Sigmoid colon (tissue), 7 donors: ENCODE results near the gene NCKAP5. TPM values are rescaled to one million over a fixed set of nuclear protein-coding genes. Genes with fewer than 3 reads are reported as not detected.

Experiments used
- DNase-seq: peaks from one replicate; pipeline ENCODE4 v3.0.0-alpha.2; 2019
- H3K27ac ChIP-seq, 4 donors: fragments of 200-600 bp; sonication (generic); one replicate each; pipeline ENCODE4 v1.5.1; 2016 to 2019; ENCODE audit warnings: mild to moderate bottlenecking in 1 of 4
- H3K27me3 ChIP-seq, 3 donors: fragments of 200-600 bp; sonication (generic); one replicate each; pipeline ENCODE4 v1.5.1; 2019; ENCODE audit warnings: mild to moderate bottlenecking in 1 of 3
- H3K36me3 ChIP-seq, 4 donors: fragments of 200-600 bp; sonication (generic); one replicate each; pipeline ENCODE4 v1.5.1; 2016 to 2019
- H3K4me1 ChIP-seq, 4 donors: fragments of 200-600 bp; sonication (generic); one replicate each; pipeline ENCODE4 v1.5.1; 2017 to 2019
- H3K4me3 ChIP-seq, 4 donors: fragments of 200-600 bp; sonication (generic); one replicate each; pipeline ENCODE4 v1.5.1; 2017 to 2019; ENCODE audit warnings: mild to moderate bottlenecking in 2 of 4, moderate library complexity in 1 of 4
- H3K9me3 ChIP-seq, 4 donors: fragments of 200-600 bp in 3 of 4; sonication (generic) in 3 of 4; one replicate each; pipeline versions ENCODE4 v1.5.1 to v1.6.1; 2013 to 2019
- EP300 ChIP-seq, 4 donors: sonication (generic); formaldehyde crosslinking; IDR thresholded peaks; one replicate each; pipeline ENCODE4 v1.6.1; 2017; ENCODE audit warnings: antibody characterized with exemption in 4 of 4
- POLR2A ChIP-seq, 2 donors: fragments of 450-650 bp; IDR thresholded peaks; one replicate each; pipeline ENCODE4 v1.6.1; 2016; ENCODE audit warnings: antibody characterized with exemption in 2 of 2, mild to moderate bottlenecking in 2 of 2, moderate library complexity in 2 of 2
- POLR2AphosphoS5 ChIP-seq, 4 donors: sonication (generic); formaldehyde crosslinking; IDR thresholded peaks; one replicate each; pipeline ENCODE4 v1.6.1; 2017; ENCODE audit warnings: antibody characterized with exemption in 4 of 4
- WGBS, 2 donors: extraction: QIAGEN DNeasy Blood & Tissue Kit; methylation state at CpG; one replicate each; pipeline ENCODE4 v1.1.7; 2013; 5-methylcytosine and 5-hydroxymethylcytosine counted together
- intact Hi-C: fragments of 100-400 bp; cut with DNase I; formaldehyde crosslinking; loops from one replicate; pipeline ENCODE4 v1.15.1; 2023
- polyA plus RNA-seq, 3 donors: library from polyadenylated mRNA; stranded (reverse); fragments of 200-250 nt; gene quantifications; one replicate each; pipeline ENCODE4 v1.2.3, GENCODE V29; 2013
- total RNA-seq, 4 donors: library from RNA; depleted of rRNA; stranded (reverse); fragments of >200 nt; gene quantifications; one replicate each; pipeline ENCODE4 v1.1.0, GENCODE V29; 2016
- TF ChIP-seq, protein P1 (sequence below), 4 experiments: fragments of 450-650 bp in 3 of 4; fragments of 200-600 bp in 1 of 4; IDR thresholded peaks; one replicate each; pipeline ENCODE4 v1.5.1; 2016 to 2019; ENCODE audit warnings: antibody characterized with exemption in 4 of 4, mild to moderate bottlenecking in 3 of 4, moderate library complexity in 2 of 4
- donor health status: healthy with polysubstance abuse.
- donor health status: Bipolar disorder and iron deficiency.
- donor health status: healthy.

Gene NCKAP5
- total and polyA plus RNA-seq, 7 donors, result under 0.01 to 3.7 (median 0.60) TPM

DNA sequence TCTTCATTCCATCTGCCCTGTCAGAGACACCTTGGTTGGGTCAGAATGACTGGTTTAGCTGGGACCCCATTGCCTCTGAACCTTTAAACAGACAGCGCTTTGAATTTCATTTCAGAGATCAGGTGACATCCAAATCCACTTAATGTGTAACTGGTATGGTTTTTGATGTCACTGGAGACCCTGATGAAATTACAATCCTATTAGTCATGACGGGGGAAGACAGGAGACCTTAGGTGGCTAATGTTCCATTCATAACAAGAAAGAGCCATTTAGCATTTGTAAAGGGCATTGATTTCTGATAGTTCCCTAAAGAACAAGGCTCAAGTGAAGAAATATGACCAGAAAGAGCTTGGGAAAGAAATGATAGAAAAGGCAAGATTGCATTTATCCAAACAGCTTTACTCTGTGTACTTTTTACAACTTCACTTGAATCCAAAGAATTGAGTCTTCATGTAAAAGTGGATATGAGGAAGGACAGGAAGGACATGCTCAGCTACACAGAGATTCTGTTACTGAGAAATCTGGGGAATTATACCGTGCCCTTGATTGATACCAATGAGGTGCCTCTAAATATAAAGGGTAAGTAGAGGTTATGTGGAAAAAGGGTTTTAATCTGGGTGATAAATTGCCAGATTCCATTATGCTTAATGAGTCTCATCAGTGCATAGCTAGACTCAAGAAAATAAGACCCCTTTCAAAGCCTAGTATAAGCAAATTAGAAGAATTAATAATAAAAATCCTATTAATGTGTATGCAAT is 198.2 kb downstream of the NCKAP5 start:
- Histone ChIP-seq H3K4me1 (no peaks in the 10 kb centered on the region), H3K36me3 (no peaks in the 10 kb centered on the region), H3K27me3 (no peaks in the 10 kb centered on the region), H3K9me3 (no peaks in the 10 kb centered on the region), H3K27ac (no peak overlapping the region), H3K4me3 (no peak overlapping the region)
- DNase-seq, result no peak
- 89 to 90% methylated on average over 3 of the region's 3 CpGs for WGBS, 2 donors
- intact Hi-C loops, result no loop called here
- TF ChIP-seq POLR2AphosphoS5 (IDR thresholded peaks at IDR 0.05) (no peak), EP300 (IDR thresholded peaks at IDR 0.05) (no peak), POLR2A (IDR thresholded peaks at IDR 0.05) (no peak)
- TF ChIP-seq, protein P1, sequence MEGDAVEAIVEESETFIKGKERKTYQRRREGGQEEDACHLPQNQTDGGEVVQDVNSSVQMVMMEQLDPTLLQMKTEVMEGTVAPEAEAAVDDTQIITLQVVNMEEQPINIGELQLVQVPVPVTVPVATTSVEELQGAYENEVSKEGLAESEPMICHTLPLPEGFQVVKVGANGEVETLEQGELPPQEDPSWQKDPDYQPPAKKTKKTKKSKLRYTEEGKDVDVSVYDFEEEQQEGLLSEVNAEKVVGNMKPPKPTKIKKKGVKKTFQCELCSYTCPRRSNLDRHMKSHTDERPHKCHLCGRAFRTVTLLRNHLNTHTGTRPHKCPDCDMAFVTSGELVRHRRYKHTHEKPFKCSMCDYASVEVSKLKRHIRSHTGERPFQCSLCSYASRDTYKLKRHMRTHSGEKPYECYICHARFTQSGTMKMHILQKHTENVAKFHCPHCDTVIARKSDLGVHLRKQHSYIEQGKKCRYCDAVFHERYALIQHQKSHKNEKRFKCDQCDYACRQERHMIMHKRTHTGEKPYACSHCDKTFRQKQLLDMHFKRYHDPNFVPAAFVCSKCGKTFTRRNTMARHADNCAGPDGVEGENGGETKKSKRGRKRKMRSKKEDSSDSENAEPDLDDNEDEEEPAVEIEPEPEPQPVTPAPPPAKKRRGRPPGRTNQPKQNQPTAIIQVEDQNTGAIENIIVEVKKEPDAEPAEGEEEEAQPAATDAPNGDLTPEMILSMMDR (IDR thresholded peaks at IDR 0.05), result no peak

DNA sequence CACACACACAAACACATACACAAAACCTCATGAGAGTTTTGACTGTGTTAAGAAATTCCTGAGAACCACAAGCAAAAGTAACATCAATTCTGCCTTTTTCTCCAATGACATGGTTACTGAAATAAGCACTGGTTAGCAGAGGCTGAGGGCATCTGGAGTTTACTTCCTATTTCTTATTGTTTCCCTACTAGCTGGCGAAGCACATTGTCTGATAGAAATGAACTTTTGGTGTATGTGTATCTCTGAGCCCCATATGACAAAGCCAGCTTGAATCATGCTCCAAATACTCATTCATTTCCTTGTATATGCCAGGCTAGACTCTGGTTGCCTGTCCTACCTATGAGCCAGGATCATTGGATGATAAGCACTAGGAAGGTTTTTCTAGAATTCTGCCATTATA is 203.1 kb downstream of the NCKAP5 start:
- intact Hi-C loops, result no loop called here
- TF ChIP-seq, protein P1 (IDR thresholded peaks at IDR 0.05), result no peak
- TF ChIP-seq POLR2AphosphoS5 (IDR thresholded peaks at IDR 0.05) (no peak), POLR2A (IDR thresholded peaks at IDR 0.05) (no peak), EP300 (IDR thresholded peaks at IDR 0.05) (no peak)
- Histone ChIP-seq H3K4me1 (no peaks in the 10 kb centered on the region), H3K9me3 (no peaks in the 10 kb centered on the region), H3K4me3 (no peak overlapping the region), H3K27me3 (no peaks in the 10 kb centered on the region), H3K27ac (no peak overlapping the region), H3K36me3 (no peaks in the 10 kb centered on the region)
- WGBS, 2 donors, result 49 to 90% methylated on average over 1 of the region's 1 CpG
- no peak for DNase-seq

DNA sequence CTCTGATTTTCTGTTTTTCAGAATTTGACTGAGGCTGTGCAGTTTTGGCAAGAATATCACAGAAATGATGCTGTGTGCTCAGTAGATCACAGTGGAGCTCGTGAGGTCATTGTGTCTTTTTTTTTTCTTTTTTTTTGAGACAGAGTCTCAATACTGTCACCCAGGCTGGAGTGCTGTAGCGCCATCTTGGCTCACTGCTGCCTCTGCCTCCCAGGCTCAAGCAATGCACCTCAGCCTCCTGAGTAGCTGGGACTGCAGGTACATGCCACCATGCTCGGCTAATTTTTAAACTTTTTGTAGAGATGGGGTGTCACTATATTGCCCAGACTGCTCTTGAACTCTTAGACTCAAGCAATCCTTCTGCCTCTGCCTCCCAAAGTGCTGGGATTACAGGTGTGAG is 203.6 kb downstream of the NCKAP5 start:
- intact Hi-C loops, result no loop called here
- no peak overlapping the region for H3K27ac ChIP-seq
- H3K27me3 ChIP-seq, result no peaks in the 10 kb centered on the region
- H3K9me3 ChIP-seq, result no peaks in the 10 kb centered on the region
- TF ChIP-seq POLR2AphosphoS5 (IDR thresholded peaks at IDR 0.05), result no peak
- TF ChIP-seq, protein P1 (IDR thresholded peaks at IDR 0.05), result no peak
- TF ChIP-seq POLR2A (IDR thresholded peaks at IDR 0.05), result no peak
- no peak for TF ChIP-seq EP300 (IDR thresholded peaks at IDR 0.05)
- 84 to 88% methylated on average over 3 of the region's 3 CpGs for WGBS, 2 donors
- DNase-seq, result no peak
- no peaks in the 10 kb centered on the region for H3K4me1 ChIP-seq
- H3K36me3 ChIP-seq, result no peaks in the 10 kb centered on the region
- no peak overlapping the region for H3K4me3 ChIP-seq

DNA sequence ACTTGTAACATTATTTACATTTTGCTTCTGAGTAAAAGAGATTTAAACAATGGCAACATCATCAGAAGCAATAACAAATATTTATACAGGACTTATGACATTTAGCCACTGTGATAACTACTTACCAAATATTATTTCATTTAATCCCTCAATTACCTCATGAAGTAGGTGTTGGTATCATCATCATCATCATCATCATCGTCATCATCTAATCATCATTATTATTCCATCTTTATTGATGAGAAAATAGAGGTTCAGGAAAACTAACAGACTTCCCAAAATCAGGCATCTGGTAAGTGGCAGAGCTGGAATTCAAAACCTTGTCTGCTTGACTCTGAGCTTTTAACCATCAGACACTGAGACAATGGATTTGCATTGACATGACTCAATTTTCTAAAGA is 204.4 kb downstream of the NCKAP5 start:
- no peaks in the 10 kb centered on the region for H3K36me3 ChIP-seq
- no peak for TF ChIP-seq EP300 (IDR thresholded peaks at IDR 0.05)
- no peak for TF ChIP-seq POLR2A (IDR thresholded peaks at IDR 0.05)
- TF ChIP-seq POLR2AphosphoS5 (IDR thresholded peaks at IDR 0.05), result no peak
- TF ChIP-seq, protein P1 (IDR thresholded peaks at IDR 0.05), result no peak
- 88 to 92% methylated on average over 1 of the region's 1 CpG for WGBS, 2 donors
- intact Hi-C loops, result no loop called here
- H3K27me3 ChIP-seq, result no peaks in the 10 kb centered on the region
- H3K4me1 ChIP-seq, result no peaks in the 10 kb centered on the region
- no peak for DNase-seq
- no peak overlapping the region for H3K27ac ChIP-seq
- no peaks in the 10 kb centered on the region for H3K9me3 ChIP-seq
- H3K4me3 ChIP-seq, result no peak overlapping the region

DNA sequence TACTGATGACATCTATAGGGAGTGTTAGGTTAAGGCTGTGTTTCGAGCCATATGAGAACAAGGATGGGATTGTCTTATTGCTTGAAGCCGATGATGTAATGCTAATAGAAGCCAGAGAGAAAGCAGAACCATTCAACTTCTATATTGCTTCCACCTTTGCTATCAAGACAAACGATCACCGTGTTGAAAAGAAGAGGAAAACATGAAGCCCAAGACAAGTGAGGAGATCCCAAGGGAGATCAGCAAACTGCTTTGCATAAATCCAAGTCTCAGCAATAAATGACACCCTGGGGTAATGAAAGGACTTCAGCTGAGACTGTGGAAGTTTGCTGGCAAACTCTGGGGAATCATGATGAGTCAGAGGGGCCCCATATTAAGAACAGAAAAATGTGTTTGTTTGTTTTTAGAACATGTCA is 206.2 kb downstream of the NCKAP5 start:
- no peaks in the 10 kb centered on the region for H3K4me1 ChIP-seq

More for the DNA sequence above, 206.2 kb downstream of the NCKAP5 start:
- H3K36me3 ChIP-seq, result no peaks in the 10 kb centered on the region
- H3K4me3 ChIP-seq, result no peak overlapping the region
- H3K27me3 ChIP-seq, result no peaks in the 10 kb centered on the region
- intact Hi-C loops, result no loop called here
- DNase-seq, result no peak
- TF ChIP-seq, protein P1 (IDR thresholded peaks at IDR 0.05), result no peak
- TF ChIP-seq POLR2AphosphoS5 (IDR thresholded peaks at IDR 0.05), result no peak
- WGBS, 2 donors, result 39 to 40% methylated on average over 4 of the region's 4 CpGs
- no peak overlapping the region for H3K27ac ChIP-seq
- no peaks in the 10 kb centered on the region for H3K9me3 ChIP-seq
